GM18951 (cell line): Measurements from ENCODE around the gene NEDD4L.

Experiments
- POLR2A ChIP-seq: IDR thresholded peaks from 4 replicates; pipeline ENCODE4 v1.6.1; 2011; ENCODE audit warnings: mild to moderate bottlenecking; ENCODE audit not compliant: insufficient read length, insufficient read depth; ENCODE audit errors: extremely low read depth
- in situ Hi-C: fragments of 300-500 bp; cut with MboI; formaldehyde crosslinking; loops from one replicate; pipeline ENCODE4 v1.12.0; 2022; ENCODE audit warnings: low sequenced_read_pairs, mixed read lengths, inconsistent platforms; ENCODE audit not compliant: unreplicated experiment

NEDD4L gene

DNA sequence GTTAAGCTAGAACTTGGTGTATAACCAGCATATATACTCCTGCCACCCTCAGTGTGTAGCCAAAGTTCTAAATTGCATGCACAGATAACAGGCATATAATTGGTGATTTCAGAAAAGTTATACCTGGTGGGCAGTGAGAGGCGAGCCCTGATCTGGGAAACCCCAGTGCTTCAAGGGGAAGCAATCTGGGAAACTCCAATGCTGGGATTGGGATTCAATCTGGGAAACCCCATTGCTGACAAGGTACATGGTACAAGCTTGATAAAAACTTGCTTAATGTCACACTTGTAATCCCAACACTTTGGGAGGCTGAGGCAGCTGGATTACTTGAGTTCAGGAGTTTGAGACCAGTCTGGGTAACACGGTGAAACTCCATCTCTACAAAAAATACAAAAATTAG, 147.6 kb downstream of the NEDD4L start:
- no peak for TF ChIP-seq POLR2A
- in situ Hi-C loops = loop anchor here (25.0 kb wide), 1 partner anchor 571 kb away; no protein-coding TSS in a partner anchor

DNA sequence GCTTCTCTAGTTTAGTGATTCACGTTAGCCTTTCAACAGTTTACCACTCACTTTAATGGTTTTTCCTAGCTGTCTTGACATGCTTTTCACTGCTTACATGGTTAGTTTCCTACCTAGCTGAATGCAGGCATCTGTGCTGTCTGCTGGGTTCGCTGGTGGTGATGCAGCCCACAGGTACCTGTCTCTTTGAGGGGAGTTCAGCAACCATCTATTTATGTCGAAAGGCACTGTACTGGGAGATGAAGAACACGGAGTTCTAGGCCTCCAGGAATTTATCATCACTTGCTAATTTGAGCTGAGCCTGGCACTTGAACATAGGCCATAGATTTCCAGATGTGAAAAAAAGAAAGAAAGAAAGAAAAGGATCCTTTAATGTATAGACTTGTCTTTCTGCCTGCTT, 148.5 kb downstream of the NEDD4L start:
- in situ Hi-C loops = loop anchor here (25.0 kb wide), 1 partner anchor 570 kb away; no protein-coding TSS in a partner anchor
- no peak for TF ChIP-seq POLR2A

DNA sequence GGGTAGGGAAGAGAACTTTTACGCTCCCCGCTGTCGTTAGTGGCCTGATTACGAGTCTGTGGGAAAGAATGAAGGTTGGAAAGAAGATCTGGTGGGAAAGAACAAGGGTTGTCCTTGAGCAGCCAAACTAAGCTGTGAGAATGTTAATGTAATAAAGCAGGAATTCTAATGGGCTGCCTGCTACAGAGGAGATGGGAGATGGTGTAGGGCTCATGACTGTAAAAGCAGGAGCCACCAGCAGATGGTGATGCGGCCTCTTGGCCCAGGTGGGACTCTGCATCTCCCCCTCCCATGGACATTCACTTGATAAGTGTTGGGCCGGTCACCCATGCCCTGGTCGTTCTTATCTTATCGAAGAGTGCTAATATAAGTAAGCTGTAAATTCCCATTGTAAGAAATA, 150.0 kb downstream of the NEDD4L start:
- in situ Hi-C loops = loop anchor here (25.0 kb wide), 1 partner anchor 568 kb away; no protein-coding TSS in a partner anchor
- no peak for TF ChIP-seq POLR2A

DNA sequence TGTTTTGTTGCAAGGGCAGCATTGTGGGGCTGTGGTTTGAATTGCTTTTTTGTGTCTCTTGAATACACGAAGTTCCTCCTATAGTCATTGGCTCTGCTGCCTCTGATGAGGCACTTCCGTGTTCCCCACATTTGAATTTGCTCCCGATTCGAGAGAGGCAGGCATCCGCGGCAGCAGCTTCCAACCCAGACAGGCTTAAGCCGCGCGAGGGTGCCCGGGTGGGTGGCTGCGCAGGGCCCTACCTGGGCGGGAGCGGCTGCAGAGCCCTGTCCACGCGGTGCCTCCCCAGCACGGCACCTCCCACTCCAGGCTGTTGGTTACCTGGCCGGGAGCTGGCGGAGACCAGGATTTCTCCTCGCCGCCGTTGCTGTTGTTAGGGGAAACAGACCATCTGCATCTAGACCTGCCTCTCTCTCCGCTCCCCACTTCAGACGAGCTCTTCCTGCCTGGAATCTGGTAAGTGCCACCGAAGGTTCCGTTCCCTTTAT, 151.3 kb downstream of the NEDD4L start:
- TF ChIP-seq POLR2A = no peak
- in situ Hi-C loops = loop anchor here (25.0 kb wide), 1 partner anchor 567 kb away; no protein-coding TSS in a partner anchor

DNA sequence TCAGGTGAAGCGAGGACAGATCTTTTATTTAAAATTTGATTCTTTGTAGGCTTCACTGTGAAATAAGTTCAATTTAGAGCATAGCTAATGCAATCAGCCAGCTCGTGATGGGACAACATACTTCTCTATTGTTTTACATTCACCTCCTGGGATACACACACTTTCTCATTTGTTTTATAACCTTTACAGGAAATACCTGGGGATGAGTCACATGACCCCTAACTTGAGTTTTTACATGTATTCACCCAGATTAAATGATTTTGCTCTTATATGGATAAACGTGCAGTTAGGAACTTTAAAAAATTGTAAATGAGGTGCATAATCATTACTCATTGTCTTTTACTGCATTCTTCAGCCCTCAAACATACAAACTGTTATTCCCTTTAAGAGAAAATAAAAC, 152.1 kb downstream of the NEDD4L start:
- in situ Hi-C loops = loop anchor here (25.0 kb wide), 1 partner anchor 566 kb away; no protein-coding TSS in a partner anchor
- TF ChIP-seq POLR2A = no peak

DNA sequence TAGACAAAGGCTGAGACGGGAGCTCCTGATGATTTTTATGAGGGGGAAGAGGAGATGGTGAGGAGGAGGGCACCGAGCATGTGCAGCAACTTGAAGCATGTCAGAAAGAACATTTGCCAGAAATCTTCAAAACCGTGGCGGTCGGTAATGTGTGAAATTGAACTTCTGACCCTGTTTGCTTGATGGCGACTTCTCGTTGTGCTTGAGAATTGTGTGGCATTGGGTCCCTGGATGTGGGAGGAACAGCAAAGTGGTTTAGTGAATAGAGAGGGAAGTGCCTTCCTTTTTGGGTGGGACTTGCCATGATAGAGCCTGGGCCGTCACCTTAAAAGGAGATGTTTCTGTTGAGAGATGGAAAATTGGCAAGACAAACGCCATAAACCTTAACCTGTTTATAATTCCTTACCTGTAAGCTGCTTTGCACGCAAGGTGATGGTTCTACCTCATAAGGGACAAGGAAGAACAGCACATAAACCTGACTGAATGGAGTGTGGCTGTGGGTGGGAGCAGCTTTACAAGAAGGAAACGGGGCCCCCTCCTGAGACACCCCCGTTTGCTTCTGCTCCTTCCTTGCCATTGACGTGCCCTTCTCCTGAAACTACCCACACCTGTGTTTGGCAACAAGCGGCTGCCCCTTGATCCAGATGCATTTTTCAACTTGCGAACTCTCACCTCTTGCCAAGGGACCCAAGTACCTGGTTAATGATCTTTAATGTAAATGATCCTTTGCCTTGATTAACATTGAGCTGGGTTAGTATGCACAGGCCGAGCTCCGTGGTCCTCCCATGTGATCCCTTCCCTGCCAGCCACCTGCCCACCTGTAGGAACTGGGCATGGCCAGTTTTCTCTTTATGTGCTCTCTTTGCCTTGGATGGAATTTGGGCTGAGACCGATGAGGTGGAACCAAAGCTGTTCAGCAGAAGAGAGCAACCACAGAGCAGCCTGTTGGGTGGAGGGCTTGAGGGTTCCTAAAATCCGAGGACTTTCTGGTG, 153.2 kb downstream of the NEDD4L start:
- TF ChIP-seq POLR2A = no peak
- in situ Hi-C loops = loop anchor here (25.0 kb wide), 1 partner anchor 565 kb away; no protein-coding TSS in a partner anchor

GRCh38 chr18:58201268-58201667, 157.2 kb downstream of the NEDD4L start:
- in situ Hi-C loops = no loop called here
- no peak for TF ChIP-seq POLR2A

- no peak for TF ChIP-seq POLR2A
Observed at GRCh38 chr18:58201733-58202730, 158.0 kb downstream of the NEDD4L start.

GRCh38 chr18:58204776-58205442, 160.9 kb downstream of the NEDD4L start:
- TF ChIP-seq POLR2A = no peak
- in situ Hi-C loops = no loop called here

More at GRCh38 chr18:58201733-58202730, 158.0 kb downstream of the NEDD4L start:
- in situ Hi-C loops = no loop called here

DNA sequence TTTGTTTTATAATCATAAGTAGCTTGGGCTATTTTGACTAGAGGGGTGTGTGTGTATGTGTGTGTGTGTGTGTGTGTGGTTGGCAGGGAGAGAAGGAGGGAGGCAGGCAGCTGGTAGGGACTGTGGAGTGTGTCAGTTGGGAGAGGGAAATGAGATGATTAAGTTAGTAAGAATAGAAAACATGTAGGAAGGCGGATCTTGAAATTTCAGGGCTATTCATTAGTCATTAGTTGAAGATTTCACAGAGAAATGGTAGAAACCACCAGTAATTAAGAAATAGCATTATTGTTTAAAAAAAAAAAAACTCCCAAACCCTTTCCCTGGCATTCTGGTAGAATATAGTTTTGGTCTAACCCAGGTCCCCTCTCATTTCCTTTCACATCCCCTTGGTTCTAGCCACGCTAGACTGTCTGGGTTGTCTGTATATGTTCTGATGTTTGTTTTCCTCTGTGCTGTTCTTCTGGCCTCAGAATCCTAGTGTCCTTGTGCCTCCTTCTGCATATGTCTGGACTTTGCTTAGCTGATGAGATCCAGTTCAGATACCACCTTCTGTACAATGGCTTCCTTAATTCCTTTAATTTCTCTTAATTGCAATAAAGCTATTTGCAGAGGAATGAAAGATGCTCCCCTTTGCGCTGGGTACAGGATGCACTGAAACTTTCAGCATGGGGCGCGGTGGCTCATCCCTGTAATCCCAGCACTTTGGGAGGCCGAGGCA, 161.6 kb downstream of the NEDD4L start:
- TF ChIP-seq POLR2A = no peak
- in situ Hi-C loops = no loop called here

DNA sequence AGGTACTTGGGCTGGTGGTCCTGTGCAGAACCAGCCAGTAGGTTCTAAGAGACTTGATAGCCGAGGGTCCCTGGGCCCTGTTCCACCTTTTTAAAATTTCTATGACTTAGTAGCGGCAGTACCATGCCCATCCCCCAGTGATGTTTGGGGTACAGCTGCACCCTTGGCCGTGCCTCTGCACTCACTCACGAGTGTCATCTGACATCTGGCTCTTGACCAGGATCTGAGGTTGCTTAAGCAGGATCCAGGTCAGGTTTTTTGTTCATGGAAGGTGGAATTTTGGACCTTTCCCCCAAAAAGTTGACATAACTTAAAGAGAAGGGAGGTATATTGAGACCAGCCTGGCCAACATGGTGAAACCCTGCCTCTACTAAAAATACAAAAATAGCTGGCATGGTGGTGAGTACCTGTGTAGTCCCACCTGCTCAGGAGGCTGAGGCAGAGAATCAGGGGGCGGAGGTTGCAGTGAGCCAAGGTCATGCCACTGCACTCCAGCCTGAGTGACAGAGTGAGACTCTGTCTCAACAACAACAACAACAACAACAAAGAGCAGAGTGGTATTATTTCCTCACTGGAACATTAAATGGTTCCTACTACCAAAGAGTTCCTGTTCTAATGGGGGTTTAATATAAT, 163.6 kb downstream of the NEDD4L start:
- in situ Hi-C loops = no loop called here

GRCh38 chr18:58208207-58208932, 164.3 kb downstream of the NEDD4L start:
- in situ Hi-C loops = no loop called here
- no peak for TF ChIP-seq POLR2A

More for the DNA sequence above, 163.6 kb downstream of the NEDD4L start:
- no peak for TF ChIP-seq POLR2A
